NCI-H774 (cell line): ENCODE results near the gene TMEM187.

Experiments used
- DNase-seq: peaks from one replicate; lab custom pipeline; 2025; lab: John Stamatoyannopoulos, UW

Gene TMEM187

DNA sequence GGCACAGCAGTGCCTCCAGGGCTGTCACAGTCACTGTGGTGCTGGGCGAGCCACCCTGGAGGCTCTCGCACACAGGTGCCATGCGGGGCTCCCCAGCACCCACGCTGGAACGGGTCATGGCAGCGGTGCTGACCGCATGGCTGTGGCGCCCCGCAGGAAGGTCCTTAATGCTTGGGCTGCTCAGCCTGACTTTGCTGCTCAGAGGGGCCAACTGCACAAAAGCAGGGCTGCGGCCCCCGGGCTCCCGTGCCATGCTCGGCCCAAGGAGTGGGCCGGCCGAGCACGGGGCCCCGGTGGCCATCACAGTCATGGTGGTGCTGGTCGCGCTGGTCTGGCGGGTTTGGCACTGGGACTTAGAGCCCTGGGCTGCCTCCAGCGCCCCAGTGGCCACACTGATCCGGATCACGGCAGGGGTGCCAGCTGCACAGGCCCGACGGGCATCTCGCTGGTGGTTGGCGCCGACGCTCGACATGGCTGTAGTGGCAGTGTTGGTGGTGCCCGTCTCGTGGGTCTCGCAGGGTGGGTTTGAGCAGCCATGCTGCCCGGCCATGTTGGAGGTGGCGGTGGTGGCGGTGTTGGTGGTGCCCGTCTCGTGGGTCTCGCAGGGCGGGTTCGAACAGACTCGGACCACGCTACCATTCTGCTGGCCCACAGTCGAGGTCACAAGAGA, 17.9 kb upstream of the TMEM187 start:
- DNase-seq: no peak

DNA sequence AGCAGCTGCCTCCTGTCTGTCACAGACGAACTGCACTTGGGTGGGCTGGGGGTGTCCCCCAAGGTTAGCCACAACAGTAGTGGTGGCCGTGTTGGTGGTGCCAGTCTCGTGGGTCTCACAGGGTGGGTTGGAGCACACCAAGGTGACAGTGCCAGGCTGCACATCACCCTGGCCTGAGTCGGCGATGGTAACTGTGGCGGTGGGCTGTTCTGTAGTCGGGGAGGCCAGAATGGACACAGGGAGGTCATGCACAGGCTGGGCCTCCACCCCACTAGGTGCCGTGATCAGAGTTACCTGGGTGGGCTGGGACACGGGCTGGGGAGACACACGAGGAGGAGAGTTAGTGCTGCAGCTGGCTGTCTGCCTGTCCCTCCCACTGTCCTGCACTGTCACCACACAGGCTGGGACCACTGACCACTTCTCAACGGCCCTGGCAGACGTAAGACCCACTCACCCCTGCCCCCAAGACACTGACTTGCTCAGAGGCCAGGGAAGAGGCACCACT, 17.3 kb upstream of the TMEM187 start:
- DNase-seq: no peak

DNA sequence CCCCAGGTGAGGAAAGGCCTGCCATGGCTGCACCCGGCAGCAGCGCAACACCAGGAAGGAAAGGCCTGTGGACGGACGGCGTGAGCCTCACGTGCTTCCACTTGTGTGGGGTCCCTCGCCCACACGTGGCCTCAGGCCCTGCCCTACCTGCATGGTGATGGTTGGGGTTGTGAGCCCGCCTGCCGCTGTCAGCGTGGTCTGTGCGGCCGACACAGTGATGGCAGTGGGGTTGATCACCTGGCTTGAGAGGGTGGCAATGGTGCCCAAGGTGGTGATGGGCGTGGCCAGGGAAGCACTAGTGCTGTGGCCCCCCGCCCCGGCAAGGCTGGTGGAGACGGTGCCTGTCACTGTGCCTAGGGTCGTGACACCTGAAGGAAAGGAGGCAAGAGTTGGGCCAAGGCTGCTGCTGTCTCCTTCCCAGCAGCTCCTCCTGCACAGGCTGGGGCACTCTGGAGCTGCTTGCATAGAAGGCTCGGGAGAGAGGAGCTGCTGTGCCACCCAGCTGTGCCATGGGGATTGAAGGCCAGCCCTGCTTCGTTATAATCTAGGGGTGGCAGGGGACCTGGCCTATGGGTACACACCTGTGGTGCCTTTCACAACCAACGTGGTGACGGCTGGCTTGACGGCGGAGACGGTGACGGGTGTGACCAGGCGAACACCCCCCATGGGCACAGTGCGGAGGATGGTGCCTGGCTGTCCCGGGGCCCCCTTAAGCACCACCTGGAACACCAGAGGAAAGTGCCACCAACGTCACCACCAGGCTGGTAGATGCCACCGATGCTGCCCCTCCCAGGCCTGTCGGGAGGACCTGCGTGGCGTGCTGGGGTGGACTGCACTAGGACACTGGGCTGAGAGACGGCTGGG, 16.3 kb upstream of the TMEM187 start:
- DNase-seq: no peak

DNA sequence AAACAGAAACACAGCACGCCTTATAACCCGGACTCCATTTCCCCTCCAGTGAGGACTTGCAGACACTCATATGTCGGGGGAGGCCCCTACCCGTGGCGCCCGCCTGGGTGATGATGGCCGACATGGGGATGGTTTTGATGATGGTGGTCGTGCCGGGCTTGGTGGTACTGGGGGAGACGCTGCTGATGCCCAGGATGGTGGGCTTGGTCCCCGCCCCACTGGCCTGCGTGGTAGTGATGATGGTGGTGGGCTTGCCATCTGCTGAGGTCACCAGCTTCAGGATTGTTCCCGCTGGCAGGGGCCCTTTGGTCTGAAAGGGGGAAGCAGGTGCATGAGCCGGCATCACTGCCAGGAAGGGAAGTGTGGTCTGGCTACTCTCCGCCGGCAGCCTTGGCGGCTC, 15.3 kb upstream of the TMEM187 start:
- DNase-seq: no peak

DNA sequence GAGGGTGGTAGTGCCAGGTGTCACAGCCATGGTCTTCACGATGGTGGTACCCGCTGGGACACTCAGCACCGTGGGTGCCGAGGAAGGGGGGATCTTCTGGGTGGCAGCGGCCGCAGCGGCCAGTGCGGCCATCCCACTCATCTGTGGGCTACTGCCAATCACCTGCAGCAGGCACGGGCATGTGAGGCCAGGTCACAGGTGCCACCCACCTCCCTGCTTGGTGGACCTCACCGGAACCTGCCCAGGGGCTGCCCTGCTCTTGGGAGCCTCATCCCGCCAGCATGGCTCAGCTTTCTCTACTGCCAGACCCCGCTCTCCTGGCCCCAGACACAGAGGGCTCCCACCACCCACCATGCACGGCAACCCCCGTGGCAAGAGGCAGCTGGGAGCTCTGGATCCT, 13.9 kb upstream of the TMEM187 start:
- no peak for DNase-seq

DNA sequence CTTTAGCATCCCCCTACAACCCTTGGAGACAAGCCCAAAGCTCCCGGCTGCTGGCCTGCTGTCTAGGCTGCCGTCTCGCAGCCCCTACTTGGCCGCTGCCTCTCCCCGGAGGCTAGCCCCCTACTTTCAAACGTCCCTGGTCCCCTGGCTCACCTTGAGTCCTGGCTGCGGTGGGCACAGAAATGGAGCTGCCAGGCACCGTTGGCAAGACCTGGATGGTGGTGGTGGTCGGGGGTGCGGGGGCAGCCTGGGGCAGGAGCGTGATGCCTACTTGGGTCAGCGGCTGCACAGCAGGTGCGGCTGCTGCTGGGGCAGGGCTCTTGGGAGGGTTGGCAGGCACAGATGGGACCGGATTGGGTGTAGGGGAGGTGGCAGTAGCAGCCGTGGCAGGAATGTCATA, 12.9 kb upstream of the TMEM187 start:
- no peak for DNase-seq

DNA sequence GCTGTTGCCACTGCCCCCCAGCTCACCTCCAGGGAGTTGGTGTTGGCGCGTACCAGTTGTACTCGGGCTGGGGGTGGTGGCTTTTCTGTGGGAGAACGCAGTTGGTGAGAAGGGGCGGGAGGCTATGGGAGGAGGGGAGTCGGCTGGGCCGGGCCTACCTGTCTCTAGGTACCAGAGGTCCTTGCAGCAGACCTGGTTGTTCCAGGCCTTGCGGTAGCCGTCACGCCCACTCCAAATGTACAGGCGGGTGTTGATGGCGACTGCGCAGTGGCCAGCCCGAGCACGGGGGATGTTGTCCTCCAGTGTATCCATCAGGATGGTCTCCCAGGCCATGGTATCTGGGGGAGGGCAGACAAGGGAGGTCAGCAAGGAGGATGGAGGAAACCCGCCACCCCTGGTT, 12.5 kb upstream of the TMEM187 start:
- no peak for DNase-seq

DNA sequence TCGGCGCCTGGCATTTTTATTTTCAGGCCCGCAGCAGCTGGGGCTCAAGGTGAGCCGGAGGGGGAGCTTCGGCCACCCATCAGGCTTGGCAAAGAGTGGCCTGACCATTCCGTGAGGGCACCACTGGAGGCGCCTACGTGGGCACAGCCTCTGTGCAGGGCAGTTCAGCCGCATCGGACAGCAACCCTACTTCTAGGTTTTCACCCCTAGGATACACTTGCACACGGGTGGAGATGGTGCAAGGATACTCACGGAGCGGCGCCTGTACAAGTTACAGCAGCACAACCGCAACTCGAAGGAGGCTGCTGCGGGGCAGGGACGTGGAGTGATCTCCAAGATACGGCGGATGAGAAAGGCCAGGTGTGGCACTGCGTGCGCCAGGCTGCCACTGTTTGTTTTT, 11.8 kb upstream of the TMEM187 start:
- DNase-seq: no peak

DNA sequence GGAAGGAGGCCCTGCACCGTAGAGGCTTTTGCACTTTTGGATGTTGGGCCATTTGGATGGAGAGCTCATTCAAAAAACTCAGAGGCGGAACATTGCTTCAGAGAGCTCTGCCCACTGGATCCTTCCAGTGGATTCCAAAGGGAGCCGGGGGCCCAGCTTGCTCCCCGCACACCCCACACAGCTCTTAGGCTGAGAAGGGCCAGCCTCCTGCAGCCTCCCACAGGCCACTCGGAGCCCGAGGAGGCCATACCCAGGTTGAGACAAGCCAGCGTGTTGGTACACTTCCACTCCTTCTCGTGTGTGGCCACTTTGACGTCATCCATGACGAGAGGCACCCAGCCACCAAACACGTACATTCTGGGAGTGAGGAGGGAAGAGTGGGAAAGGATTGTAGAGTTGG, 11.3 kb upstream of the TMEM187 start:
- no peak for DNase-seq

DNA sequence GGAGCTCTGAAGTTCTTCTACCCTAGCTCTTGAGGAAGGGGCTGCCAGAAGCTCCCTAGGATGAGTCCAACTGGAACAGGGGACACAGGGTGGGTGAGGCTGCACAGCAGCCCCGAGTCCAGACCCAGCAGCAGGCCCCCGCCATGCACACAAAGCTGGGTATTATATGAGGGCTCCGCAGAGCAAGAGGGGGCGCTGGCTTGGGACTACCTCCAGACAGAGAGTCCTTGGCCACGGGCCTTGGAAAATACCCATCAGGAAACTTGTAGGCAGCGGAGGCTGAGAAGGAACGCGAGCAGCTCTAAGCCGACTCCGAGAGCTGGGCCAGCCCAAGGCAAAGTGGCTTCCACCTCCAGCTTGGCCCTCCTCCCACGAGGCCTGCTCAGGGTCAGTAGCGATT, 9.0 kb upstream of the TMEM187 start:
- DNase-seq: no peak

DNA sequence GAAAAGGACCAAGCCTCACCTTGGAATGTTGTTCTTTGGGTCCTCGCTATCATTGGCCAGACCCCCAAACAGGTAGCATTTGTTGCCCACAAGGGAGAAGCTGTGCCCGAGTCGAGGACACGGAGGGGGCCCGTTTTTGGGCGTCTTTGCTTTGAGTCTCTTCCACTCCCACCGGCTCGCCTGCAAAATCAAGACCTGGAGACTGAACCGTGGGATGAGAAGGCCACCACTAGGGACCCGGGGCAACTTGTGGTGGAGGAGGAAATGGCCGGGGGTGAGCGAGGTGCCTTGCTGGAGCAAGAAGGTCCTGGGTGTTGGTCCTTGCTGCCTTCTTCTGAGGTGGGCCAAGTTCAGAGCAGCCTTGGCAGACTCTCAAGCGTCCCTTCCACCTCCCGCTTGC, 8.4 kb upstream of the TMEM187 start:
- DNase-seq: no peak

DNA sequence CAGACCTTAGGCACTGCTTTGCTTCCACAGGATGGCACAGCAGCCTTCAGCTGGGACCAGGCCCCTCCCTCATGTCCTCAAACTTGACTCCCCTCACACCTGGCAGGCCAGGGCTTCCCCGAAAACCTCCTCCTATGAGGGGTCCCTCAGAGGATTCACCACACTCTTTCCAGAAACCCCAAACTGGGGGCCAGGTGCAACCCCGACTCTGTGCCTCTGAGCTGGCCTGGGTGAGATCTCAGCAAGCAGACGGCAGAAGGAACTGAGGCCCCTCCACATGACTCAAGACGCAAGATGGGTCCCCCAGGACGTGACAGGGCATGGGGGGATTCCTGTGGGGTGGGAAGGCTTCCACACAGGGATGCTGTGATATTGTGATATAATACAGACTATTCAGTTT, 7.1 kb upstream of the TMEM187 start:
- DNase-seq: no peak

DNA sequence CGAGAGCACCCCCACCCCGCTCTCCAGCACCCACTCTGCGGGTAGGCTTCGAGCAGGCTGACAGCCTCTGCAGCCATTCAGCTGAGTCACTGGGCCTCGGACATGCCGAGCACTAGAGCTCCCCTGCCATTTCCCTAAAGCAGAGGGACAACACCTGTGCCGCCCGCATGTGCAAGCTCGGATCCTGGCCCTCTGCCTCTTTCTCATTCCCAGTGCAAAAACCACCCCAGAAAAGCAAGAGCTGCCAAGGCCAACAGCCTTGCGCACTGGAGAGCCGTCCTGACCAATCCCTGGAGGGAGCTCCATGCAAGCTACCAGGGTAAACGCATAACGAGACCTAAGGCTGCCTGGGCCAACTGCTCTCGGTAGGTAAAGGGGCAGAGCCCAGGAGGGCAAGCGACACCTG, 6.3 kb upstream of the TMEM187 start:
- no peak for DNase-seq

DNA sequence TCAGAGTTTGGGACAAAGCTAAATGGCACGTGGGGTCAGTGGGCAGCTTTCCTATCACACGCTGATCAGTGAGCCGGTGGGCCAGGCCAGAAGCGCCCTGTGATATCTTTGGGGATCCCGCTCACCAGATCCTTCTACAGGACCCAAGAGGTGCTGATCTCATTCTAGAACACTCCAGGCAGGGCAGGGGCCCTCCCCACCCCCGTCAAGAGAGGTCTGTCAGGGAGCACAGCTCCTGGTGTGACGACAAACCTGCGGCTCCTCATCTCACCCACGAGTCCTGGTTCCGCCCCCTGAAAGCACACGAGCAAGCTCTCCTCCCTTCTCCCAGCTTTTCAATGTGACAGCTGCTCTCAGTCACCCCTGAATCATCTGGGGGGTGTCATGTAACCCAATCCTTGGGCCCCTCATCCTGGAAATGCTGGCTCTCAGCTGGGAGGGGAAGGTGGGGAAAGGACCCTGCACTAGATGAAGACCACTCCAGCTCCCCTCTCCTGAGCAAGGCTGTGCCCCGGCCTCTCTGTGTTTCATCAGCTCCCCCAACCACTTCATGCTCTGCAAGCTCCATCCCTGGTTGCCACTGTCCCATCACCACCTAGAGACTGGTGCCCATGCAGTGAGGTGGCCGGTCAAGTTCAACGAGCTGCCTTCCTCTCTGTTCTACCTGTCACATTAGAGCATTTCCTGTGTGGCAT, 5.6 kb upstream of the TMEM187 start:
- DNase-seq: no peak

DNA sequence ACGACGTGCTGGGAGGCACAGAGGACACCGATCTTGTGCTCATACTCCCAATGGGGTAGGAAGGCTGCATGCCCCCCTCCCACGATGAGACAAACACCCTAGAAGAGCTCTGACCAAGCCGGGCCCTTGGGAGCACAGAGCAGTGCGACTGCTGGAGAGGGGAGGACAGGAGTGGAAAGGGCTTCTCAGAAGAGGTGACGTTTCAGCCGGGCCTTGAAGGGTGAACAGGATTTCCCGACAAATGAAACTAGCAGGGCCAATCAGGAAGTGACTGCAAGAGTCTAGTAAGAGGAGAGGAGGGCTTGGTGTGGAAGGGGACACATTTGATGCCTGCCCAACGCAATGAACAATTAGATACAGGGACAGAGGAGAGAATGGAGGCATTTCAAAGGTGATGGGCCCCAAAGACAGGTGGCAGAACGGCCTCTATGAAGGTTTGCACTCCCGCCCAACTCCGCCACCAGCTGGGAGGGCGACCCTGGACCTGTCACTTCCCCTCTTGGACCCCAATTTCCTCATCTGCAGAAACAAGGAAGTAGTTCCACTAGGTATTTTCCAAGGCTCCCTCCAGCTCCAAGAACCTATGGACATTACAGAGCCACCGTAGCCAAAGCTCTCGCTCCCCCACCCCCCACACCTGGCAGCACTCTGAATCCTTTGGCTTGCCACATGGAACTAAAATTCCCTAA, 4.9 kb upstream of the TMEM187 start:
- no peak for DNase-seq

DNA sequence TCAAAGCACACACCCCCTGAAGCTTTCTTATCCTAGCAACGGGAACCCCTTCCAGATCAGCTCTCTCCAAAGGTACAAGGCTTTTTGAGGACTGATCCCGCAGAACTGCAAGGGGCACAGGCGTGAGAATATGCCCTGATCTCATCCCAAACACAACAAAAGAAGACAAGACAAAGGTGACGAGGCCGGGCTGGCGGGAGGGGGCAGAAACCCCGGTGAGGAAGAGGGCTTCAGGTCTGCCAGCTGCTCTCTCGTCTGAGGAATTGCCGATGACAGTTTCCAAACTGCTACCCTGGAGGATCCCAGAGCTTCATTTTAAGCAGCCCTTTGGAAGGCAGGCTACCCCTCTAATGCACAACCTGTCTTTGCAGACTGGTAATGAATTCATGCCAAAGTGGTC, 4.3 kb upstream of the TMEM187 start:
- no peak for DNase-seq

DNA sequence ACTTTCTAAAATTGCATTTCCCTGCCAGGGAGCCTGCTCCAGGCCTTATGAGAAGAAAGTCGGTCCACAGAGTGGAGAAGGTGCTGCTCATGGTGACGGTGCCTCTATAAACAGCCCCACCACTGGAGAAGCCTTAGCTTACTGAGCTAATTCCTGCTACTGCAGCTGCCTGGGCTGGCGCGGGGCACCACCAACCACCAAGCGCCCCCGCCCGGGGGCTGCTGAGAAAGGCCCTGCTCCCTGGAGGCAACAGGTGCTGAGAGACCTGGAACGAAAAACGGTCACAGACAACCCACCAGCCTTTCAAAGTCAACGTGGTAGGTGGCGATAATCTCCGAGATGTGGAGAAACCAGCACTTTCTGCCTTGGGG, 3.8 kb upstream of the TMEM187 start:
- no peak for DNase-seq

DNA sequence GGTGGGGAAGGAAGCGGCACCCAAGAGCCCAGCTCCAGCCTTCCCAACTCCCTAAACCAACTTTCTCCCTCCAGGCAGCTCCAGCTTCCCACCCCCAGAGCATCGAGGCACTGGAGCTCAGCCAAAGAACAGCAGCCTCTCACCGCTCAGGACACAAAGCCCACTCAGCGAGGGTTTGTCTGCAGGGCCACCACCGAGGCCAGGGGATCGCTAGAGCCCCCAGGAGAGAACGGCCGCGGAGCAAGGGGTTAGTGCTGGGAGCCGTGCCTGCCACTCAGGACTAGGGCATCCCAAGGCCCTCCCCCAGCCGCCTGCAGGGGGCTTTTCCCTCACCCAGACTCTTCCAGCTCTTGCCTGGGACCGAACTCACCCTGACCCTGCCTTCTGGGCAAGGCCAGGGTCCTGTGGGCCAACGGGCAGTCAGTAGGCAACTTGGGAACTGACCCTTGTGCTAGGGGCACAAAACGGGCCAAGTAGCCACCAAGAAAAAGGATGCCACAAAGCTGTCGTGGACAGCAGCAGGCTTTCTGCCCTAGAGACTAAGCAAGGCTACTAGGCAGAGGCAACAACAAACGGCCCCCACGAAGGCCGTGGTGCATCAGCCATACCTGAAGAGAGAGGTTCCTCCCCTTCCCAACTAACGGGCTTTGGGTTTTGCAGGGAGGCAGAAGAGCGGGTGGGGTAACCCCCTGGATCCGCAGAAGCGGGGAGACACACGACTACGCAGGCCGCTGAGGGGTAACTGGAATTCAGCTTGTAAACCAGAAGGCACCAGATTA, 3.2 kb upstream of the TMEM187 start:
- no peak for DNase-seq

DNA sequence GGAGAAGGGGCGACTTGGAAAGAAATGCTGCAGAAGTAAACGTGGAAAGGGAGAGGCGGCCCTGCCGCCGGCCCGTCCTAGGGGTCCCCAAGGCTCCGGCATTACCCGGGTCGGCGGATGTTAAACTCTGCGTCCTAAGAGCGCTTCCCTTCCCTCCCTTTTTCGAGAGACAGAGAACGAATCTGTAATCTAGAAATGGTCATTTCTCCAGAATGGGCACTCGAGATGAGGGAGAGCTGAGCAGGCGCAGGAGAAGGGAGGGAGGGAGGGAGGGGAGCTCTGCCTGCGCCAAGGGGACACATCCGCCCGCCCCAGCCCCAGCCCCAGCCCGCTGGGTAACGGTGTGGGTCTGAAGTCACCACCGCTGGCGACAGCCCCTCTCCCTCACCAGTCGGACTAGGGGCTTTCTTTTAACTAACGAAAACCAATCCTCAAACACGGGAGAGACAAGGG, 2.6 kb upstream of the TMEM187 start:
- no peak for DNase-seq

DNA sequence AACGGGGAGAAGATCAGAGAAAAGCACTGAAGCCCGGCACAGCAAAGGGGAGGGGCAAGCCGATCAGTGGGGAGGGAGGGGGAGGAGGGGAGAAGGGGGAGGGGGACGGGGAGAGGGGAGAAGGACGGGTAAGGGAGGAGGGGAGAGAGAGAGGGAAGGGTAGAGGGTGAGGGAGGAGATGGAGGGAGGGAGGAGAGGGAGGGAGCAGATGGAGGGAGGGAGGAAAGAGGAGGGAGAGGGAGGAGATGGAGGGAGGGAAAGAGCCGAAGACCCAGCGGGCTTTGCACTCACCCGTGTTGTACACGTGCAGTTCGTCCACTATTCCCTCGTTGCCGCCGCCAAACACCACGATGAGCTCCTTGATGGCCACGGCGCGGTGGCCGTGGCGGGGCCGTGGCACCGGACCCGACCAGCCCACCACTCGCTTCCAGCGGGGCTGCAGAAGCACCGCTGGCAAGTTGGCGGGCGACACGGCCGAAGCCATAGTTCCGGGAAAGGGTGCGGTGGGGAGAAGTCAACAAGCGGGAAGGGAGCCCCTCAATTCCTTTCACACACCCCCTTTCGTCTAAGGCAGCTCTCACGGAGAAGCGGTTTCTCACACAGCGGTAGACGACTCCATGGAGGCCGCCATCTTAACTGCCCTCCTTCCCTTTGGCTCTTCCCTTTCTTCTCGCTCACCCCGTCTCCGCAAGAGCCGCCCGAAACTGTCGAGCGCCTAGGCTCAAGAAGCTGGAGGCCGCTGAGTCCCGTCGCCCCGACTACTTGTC, 2.0 kb upstream of the TMEM187 start:
- DNase-seq: peak; percentile 29

DNA sequence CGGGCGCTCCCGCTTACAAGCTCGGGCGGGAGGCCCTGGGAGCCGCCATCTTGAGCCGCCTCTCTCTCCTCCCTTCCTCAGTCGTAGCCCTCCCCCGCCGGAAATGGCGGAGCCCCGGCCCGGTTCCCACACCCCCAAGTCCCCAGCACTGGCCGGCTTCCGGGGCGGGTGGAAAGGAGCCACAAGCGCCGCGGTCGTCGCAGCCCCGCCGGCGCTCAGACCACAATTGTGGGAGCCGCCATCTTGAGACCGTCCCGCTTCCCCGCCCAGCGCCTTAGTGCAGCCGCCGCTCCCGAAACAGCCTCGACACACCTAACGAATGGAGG, 1.5 kb upstream of the TMEM187 start:
- peak; percentile 89 for DNase-seq
